ENCODE data around the gene FABP2.
"Not testable (repeated sequence)": the region's sequence is repeated elsewhere in the genome, so short reads cannot be mapped to it uniquely, and the experiment has no call there.

The FABP2 gene

GRCh38 chr4:119321921-119322687 is at the start of gene FABP2:
FABP2 (minus strand) TSS chr4:119322138; CDS start chr4:119322102, 36 bp downstream.
- DNase-seq, result no peak

- not testable (repeated sequence) for DNase-seq
Measured at GRCh38 chr4:119370951-119371683, 49.2 kb upstream of the FABP2 start.

GRCh38 chr4:119370392-119370791 is 48.5 kb upstream of the FABP2 start:
- DNase-seq, result not testable (repeated sequence)

- DNase-seq, result not testable (repeated sequence)
Measured at GRCh38 chr4:119366802-119367201, 44.9 kb upstream of the FABP2 start.

- DNase-seq, result not testable (repeated sequence)
Measured at GRCh38 chr4:119364203-119364602, 42.3 kb upstream of the FABP2 start.

GRCh38 chr4:119363372-119363771 is 41.4 kb upstream of the FABP2 start:
- DNase-seq, result not testable (repeated sequence)

GRCh38 chr4:119362413-119362812 is 40.5 kb upstream of the FABP2 start:
- not testable (repeated sequence) for DNase-seq

GRCh38 chr4:119359873-119360272 is 37.9 kb upstream of the FABP2 start:
- not testable (repeated sequence) for DNase-seq

GRCh38 chr4:119356796-119357195 is 34.9 kb upstream of the FABP2 start:
- DNase-seq, result not testable (repeated sequence)

GRCh38 chr4:119356041-119356440 is 34.1 kb upstream of the FABP2 start:
- DNase-seq, result not testable (repeated sequence)

GRCh38 chr4:119353364-119353763 is 31.4 kb upstream of the FABP2 start:
- DNase-seq, result not testable (repeated sequence)

GRCh38 chr4:119348169-119348568 is 26.2 kb upstream of the FABP2 start:
- not testable (repeated sequence) for DNase-seq

- not testable (repeated sequence) for DNase-seq
Measured at GRCh38 chr4:119343293-119343692, 21.4 kb upstream of the FABP2 start.

- not testable (repeated sequence) for DNase-seq
Measured at GRCh38 chr4:119339895-119340294, 18.0 kb upstream of the FABP2 start.

- DNase-seq, result no peak
Measured at GRCh38 chr4:119337010-119337409, 15.1 kb upstream of the FABP2 start.

- DNase-seq, result not testable (repeated sequence)
Measured at GRCh38 chr4:119336332-119336979, 14.5 kb upstream of the FABP2 start.

GRCh38 chr4:119329835-119330620 is 8.1 kb upstream of the FABP2 start:
- no peak for DNase-seq

GRCh38 chr4:119328695-119329094 is 6.8 kb upstream of the FABP2 start:
- no peak for DNase-seq

GRCh38 chr4:119317990-119318389 is 3.9 kb downstream of the FABP2 start:
- no peak for DNase-seq

- no peak for DNase-seq
Measured at GRCh38 chr4:119315036-119315435, 6.9 kb downstream of the FABP2 start.

GRCh38 chr4:119314356-119314755 is 7.6 kb downstream of the FABP2 start:
- DNase-seq, result no peak

- DNase-seq, result no peak
Measured at GRCh38 chr4:119313237-119313636, 8.7 kb downstream of the FABP2 start.

- DNase-seq, result no peak
Measured at GRCh38 chr4:119310826-119311225, 11.1 kb downstream of the FABP2 start.

Measured in NCI-H1048 (cell line).